Psoas muscle (tissue), 8 donors: ENCODE measurements around the gene DLD. TPM values are rescaled to one million over a fixed set of nuclear protein-coding genes. Genes with fewer than 3 reads are reported as not detected.

Experiments
- ATAC-seq, 4 donors: fragments of 200-7000 bp; cut with Tn5 transposase; one replicate each; pipeline ENCODE4 v1.9.1; 2020; ENCODE audit warnings: moderate library complexity in 3 of 4, mild to moderate bottlenecking in 2 of 4
- DNase-seq, 2 donors: peaks; one replicate each; pipeline ENCODE4 v3.0.0-alpha.2; 2020
- H3K27ac ChIP-seq: fragments of 200-600 bp; one replicate; pipeline ENCODE4 v1.8.0; 2022
- H3K27me3 ChIP-seq, 3 donors: fragments of 200-600 bp in 1 of 3; one replicate each; pipeline versions ENCODE4 v1.6.1 to v1.8.0; 2013 to 2022; ENCODE audit warnings: low read length in 2 of 3, mild to moderate bottlenecking in 2 of 3, moderate library complexity in 1 of 3; ENCODE audit not compliant: insufficient read depth in 3 of 3
- H3K36me3 ChIP-seq, 2 donors: fragments of 200-600 bp in 1 of 2; one replicate each; pipeline versions ENCODE4 v1.6.1 to v1.8.0; 2013 to 2022; ENCODE audit warnings: low read depth in 1 of 2, mild to moderate bottlenecking in 1 of 2, moderate library complexity in 1 of 2; ENCODE audit not compliant: insufficient read depth in 1 of 2
- H3K4me1 ChIP-seq: fragments of 200-600 bp; one replicate; pipeline ENCODE4 v1.8.0; 2022
- H3K4me3 ChIP-seq: fragments of 200-600 bp; one replicate; pipeline ENCODE4 v1.8.0; 2022; ENCODE audit warnings: mild to moderate bottlenecking
- H3K9me3 ChIP-seq: fragments of 200-600 bp; one replicate; pipeline ENCODE4 v1.8.0; 2022
- WGBS, 3 donors: extraction: QIAGEN DNeasy Blood & Tissue Kit; methylation state at CpG; one replicate each; pipeline versions ENCODE4 v1.1.6 to v1.1.7; 2013; 5-methylcytosine and 5-hydroxymethylcytosine counted together
- intact Hi-C, 2 donors: fragments of 100-400 bp; cut with DNase I; formaldehyde crosslinking; loops; one replicate each; pipeline versions ENCODE4 v1.11.0 to v1.14.2; 2022
- polyA plus RNA-seq, 3 donors: library from polyadenylated mRNA; stranded (reverse); fragments of 200-250 nt; gene quantifications; one replicate each; pipeline ENCODE4 v1.2.3, GENCODE V29; 2013
- total RNA-seq, 4 donors: library from RNA; stranded (reverse); fragmentation: NEBNext Ultra II Directional in 2 of 4; extraction: Animal tissue kit (Norgen Biotek cat#: 25700) in 2 of 4; gene quantifications; one replicate each; pipeline versions ENCODE4 v1.2.1 to v1.2.4, GENCODE V29; 2021 to 2023
- TF ChIP-seq, protein P1 (sequence below): fragments of 200-600 bp; IDR thresholded peaks from one replicate; pipeline ENCODE4 v1.8.0; 2022; ENCODE audit warnings: antibody characterized with exemption
- donor health status: healthy with polysubstance abuse.
- donor health status: DM: no; HTN: no; CAD: no; lungs with moderate emphysema.
- donor health status: Bipolar disorder and iron deficiency.
- donor health status: healthy.
- donor health status: DM: yes; HTN: yes; CAD: no.
- donor health status: DM: no; HTN: no; CAD: no.
- donor health status: DM: no; HTN: no; CAD: no.
- donor health status: DM: yes; HTN: yes; CAD: no.

The DLD gene
- total and polyA plus RNA-seq, 7 donors, result 136 to 284 (median 170) TPM

DNA sequence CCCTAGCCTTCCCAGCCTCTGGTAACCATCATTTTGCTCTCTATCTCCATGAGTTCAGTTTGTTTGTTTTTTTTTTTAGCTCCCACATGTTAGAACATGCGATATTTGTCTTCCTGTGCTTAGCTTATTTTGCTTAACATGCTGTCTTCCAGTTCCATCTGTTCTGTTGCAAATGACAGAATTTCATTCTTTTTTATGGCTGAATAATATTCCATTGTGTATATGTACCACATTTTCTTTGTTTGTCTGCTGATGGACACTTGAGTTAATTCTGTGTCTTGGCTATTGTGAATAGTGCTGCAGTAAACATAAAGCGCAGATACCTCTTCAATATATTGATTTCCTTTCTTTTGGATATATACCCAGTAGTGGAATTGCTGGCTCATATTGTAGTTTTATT, 21.0 kb downstream of the DLD start:
- Histone ChIP-seq H3K4me1 (peaks cover 5% of the 10 kb centered on the region), H3K27me3 (no peaks in the 10 kb centered on the region), H3K27ac (no peak overlapping the region), H3K36me3 (peaks cover 1 to 80% of the 10 kb centered on the region in 2 donors), H3K4me3 (no peak overlapping the region), H3K9me3 (no peaks in the 10 kb centered on the region)
- ATAC-seq (no peak), DNase-seq (no peak)
- TF ChIP-seq, protein P1, sequence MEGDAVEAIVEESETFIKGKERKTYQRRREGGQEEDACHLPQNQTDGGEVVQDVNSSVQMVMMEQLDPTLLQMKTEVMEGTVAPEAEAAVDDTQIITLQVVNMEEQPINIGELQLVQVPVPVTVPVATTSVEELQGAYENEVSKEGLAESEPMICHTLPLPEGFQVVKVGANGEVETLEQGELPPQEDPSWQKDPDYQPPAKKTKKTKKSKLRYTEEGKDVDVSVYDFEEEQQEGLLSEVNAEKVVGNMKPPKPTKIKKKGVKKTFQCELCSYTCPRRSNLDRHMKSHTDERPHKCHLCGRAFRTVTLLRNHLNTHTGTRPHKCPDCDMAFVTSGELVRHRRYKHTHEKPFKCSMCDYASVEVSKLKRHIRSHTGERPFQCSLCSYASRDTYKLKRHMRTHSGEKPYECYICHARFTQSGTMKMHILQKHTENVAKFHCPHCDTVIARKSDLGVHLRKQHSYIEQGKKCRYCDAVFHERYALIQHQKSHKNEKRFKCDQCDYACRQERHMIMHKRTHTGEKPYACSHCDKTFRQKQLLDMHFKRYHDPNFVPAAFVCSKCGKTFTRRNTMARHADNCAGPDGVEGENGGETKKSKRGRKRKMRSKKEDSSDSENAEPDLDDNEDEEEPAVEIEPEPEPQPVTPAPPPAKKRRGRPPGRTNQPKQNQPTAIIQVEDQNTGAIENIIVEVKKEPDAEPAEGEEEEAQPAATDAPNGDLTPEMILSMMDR, result no peak
- intact Hi-C loops, result no loop called here
- 73 to 97% (median 93%) methylated on average over 2 of the region's 2 CpGs for WGBS, 3 donors

DNA sequence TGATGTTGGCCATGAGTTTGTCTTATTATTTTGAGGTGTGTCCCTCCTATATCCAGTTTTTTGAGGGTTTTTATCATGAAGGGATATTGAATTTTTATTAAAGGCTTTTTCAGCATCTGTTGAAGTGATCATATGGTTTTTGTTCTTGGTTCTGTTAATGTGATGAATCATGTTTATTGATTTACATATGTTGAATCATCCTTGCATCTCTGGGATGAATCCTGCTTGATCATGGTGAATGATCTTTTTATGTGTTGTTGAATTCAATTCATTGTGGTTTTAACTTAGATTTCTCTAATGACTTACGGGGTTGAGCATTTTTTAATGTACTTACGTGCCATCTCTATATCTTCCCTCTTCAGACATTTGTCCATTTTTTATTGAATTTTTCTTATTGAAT, 22.9 kb downstream of the DLD start:
- Histone ChIP-seq H3K27me3 (no peaks in the 10 kb centered on the region), H3K4me3 (no peak overlapping the region), H3K4me1 (no peaks in the 10 kb centered on the region), H3K36me3 (peaks cover 0 to 80% of the 10 kb centered on the region in 2 donors), H3K27ac (no peak overlapping the region), H3K9me3 (no peaks in the 10 kb centered on the region)
- TF ChIP-seq, protein P1, result no peak
- 98 to 100% (median 100%) methylated on average over 2 of the region's 2 CpGs for WGBS, 3 donors
- DNase-seq (no peak), ATAC-seq (no peak)
- intact Hi-C loops, result no loop called here

DNA sequence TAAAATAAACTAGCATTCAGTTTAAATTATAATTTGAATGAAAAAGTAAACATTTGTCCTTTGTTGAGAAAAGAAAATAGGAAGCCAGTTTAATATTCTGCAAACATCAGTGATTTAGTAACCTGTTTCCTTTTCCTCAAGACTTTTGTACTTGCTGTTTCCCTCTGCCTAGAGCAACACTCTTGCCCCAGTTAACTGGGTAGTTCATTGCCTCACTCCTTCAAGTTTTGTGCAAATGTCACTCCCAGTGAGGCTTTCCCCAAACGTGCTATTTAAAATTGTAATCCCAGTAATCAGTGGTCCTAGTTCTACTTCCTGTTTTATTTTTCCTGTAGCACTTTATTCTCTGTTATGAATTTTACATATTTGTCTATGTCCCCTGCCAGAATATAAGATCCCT, 23.8 kb downstream of the DLD start:
- Histone ChIP-seq H3K36me3 (peaks cover 0 to 80% of the 10 kb centered on the region in 2 donors), H3K4me3 (no peak overlapping the region), H3K4me1 (no peaks in the 10 kb centered on the region), H3K27ac (no peak overlapping the region), H3K27me3 (no peaks in the 10 kb centered on the region), H3K9me3 (no peaks in the 10 kb centered on the region)
- intact Hi-C loops, result no loop called here
- TF ChIP-seq, protein P1, result no peak
- ATAC-seq, result no peak
- 25 to 39% (median 33%) methylated on average over 1 of the region's 1 CpG for WGBS, 3 donors
- DNase-seq, result no peak

DNA sequence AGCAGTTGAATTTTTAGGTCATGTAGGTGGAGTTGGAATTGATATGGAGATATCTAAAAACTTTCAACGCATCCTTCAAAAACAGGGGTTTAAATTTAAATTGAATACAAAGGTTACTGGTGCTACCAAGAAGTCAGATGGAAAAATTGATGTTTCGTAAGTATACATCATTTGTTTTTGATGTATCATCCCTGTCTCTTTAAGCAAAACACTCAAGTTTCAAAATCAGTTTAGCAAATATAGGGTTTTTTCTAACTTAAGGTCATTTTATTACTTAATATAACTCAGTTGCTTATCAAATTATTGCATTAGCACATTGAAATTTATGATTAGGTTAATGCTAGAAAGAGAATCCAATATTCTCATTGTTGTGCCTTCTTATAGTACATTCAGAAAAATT, 24.6 kb downstream of the DLD start:
- Histone ChIP-seq H3K4me1 (no peaks in the 10 kb centered on the region), H3K27ac (no peak overlapping the region), H3K4me3 (no peak overlapping the region), H3K27me3 (no peaks in the 10 kb centered on the region), H3K36me3 (peaks cover 3 to 80% of the 10 kb centered on the region in 2 donors), H3K9me3 (no peaks in the 10 kb centered on the region)
- ATAC-seq (no peak), DNase-seq (no peak)
- intact Hi-C loops, result no loop called here
- WGBS, 3 donors, result 96 to 99% (median 98%) methylated on average over 2 of the region's 2 CpGs
- TF ChIP-seq, protein P1, result no peak
